ENCODE results near the gene SLC4A1AP. TPM values are rescaled to one million over a fixed set of nuclear protein-coding genes. Genes with fewer than 3 reads are reported as not detected.

Gene SLC4A1AP
- total and polyA plus RNA-seq, 2 donors (not counting 1 experiment from before 2014, with no cell fraction given) = 8.9 to 23.1 TPM

GRCh38 chr2:27621524-27621923 is 42.2 kb upstream of the SLC4A1AP start:
- Mint-ChIP-seq H3K27ac (no peak overlapping the region), H3K4me1 (peaks cover 1% of the 10 kb centered on the region), H3K4me3 (no peak overlapping the region), H3K27me3 (no peaks in the 10 kb centered on the region), H3K9me3 (ENCODE audit: insufficient read depth) (no peaks in the 10 kb centered on the region)
- H4K20me1 ChIP-seq (ENCODE audit: control insufficient read depth, insufficient read depth, low read length, poor library complexity, severe bottlenecking) = no peaks in the 10 kb centered on the region
- no peak overlapping the region for H3K4me3 ChIP-seq (ENCODE audit: control extremely low read depth in 1 of 5, extremely low read depth in 1 of 5, insufficient read depth in 1 of 5, low read depth in 2 of 5, low read length in 4 of 5)
- no CpG with 5 or more reads among the region's 1 CpG for WGBS (ENCODE audit: insufficient coverage)
- no peaks in the 10 kb centered on the region for H3K9me3 ChIP-seq (ENCODE audit: control extremely low read depth in 1 of 3, control insufficient read depth in 2 of 3, insufficient read depth in 1 of 3, low read length in 2 of 3)
- no peak for ATAC-seq (ENCODE audit: low read depth)
- no peaks in the 10 kb centered on the region for H3K4me1 ChIP-seq (ENCODE audit: control insufficient read depth in 2 of 2, insufficient read depth in 2 of 2, low read length in 2 of 2)
- TF ChIP-seq EZH2 (IDR thresholded peaks at IDR 0.05; ENCODE audit: borderline replicate concordance, insufficient read depth, low read depth, low read length, poor library complexity, severe bottlenecking) = no peak
- no peak for TF ChIP-seq CTCF (IDR thresholded peaks at IDR 0.05)
- H3K36me3 ChIP-seq (replicated peaks in 1 of 2; ENCODE audit: control extremely low read depth in 1 of 2, control insufficient read depth in 1 of 2, extremely low read depth in 1 of 2, insufficient read depth in 2 of 2, low read length in 1 of 2) = peaks cover 3 to 56% of the 10 kb centered on the region in 2 experiments
- ChIA-PET CTCF (no interaction called here), POLR2A (no interaction called here)
- DNase-seq = no peak
- no peak overlapping the region for H3K4me2 ChIP-seq (replicated peaks; ENCODE audit: low read depth, low read length, poor library complexity, severe bottlenecking)
- no peaks in the 10 kb centered on the region for H3K79me2 ChIP-seq (ENCODE audit: control insufficient read depth, insufficient read depth, low read length)
- no peak overlapping the region for H3K9ac ChIP-seq (ENCODE audit: low read length)
- H3K27ac ChIP-seq (ENCODE audit: low read length in 2 of 2) = no peak overlapping the region
- H2AFZ ChIP-seq (ENCODE audit: insufficient read depth, low read depth, low read length, poor library complexity, severe bottlenecking) = no peak overlapping the region
- intact Hi-C loops (cut with micrococcal nuclease) = no loop called here
- H3K27me3 ChIP-seq (replicated peaks in 1 of 4; ENCODE audit: control extremely low read depth in 1 of 4, control insufficient read depth in 3 of 4, insufficient read depth in 4 of 4, low read length in 3 of 4) = no peaks in the 10 kb centered on the region

GRCh38 chr2:27622921-27623384 is 40.7 kb upstream of the SLC4A1AP start:
- no peak overlapping the region for H3K4me3 ChIP-seq (ENCODE audit: control extremely low read depth in 1 of 5, extremely low read depth in 1 of 5, insufficient read depth in 1 of 5, low read depth in 2 of 5, low read length in 4 of 5)
- H2AFZ ChIP-seq (ENCODE audit: insufficient read depth, low read depth, low read length, poor library complexity, severe bottlenecking) = no peak overlapping the region
- 83% methylated on average over 2 of the region's 3 CpGs for WGBS (ENCODE audit: insufficient coverage)
- no peaks in the 10 kb centered on the region for H3K9me3 ChIP-seq (ENCODE audit: control extremely low read depth in 1 of 3, control insufficient read depth in 2 of 3, insufficient read depth in 1 of 3, low read length in 2 of 3)
- DNase-seq (no peak), ATAC-seq (ENCODE audit: low read depth) (no peak)
- H3K4me1 ChIP-seq (ENCODE audit: control insufficient read depth in 2 of 2, insufficient read depth in 2 of 2, low read length in 2 of 2) = peaks cover 2% of the 10 kb centered on the region in 2 donors
- Mint-ChIP-seq H3K4me1 (peaks cover 12% of the 10 kb centered on the region), H3K27me3 (no peaks in the 10 kb centered on the region), H3K27ac (no peak overlapping the region), H3K9me3 (ENCODE audit: insufficient read depth) (no peaks in the 10 kb centered on the region), H3K4me3 (no peak overlapping the region)
- no peak overlapping the region for H3K27ac ChIP-seq (ENCODE audit: low read length in 2 of 2)
- no peak for TF ChIP-seq EZH2 (IDR thresholded peaks at IDR 0.05; ENCODE audit: borderline replicate concordance, insufficient read depth, low read depth, low read length, poor library complexity, severe bottlenecking)
- TF ChIP-seq CTCF (IDR thresholded peaks at IDR 0.05) = no peak
- H3K4me2 ChIP-seq (replicated peaks; ENCODE audit: low read depth, low read length, poor library complexity, severe bottlenecking) = no peak overlapping the region
- CTCF ChIA-PET = no interaction called here
- H4K20me1 ChIP-seq (ENCODE audit: control insufficient read depth, insufficient read depth, low read length, poor library complexity, severe bottlenecking) = no peaks in the 10 kb centered on the region
- POLR2A ChIA-PET = no interaction called here
- no peaks in the 10 kb centered on the region for H3K79me2 ChIP-seq (ENCODE audit: control insufficient read depth, insufficient read depth, low read length)
- H3K27me3 ChIP-seq (replicated peaks in 1 of 4; ENCODE audit: control extremely low read depth in 1 of 4, control insufficient read depth in 3 of 4, insufficient read depth in 4 of 4, low read length in 3 of 4) = no peaks in the 10 kb centered on the region
- H3K9ac ChIP-seq (ENCODE audit: low read length) = no peak overlapping the region
- intact Hi-C loops (cut with micrococcal nuclease) = no loop called here
- peaks cover 0 to 44% of the 10 kb centered on the region in 2 experiments for H3K36me3 ChIP-seq (replicated peaks in 1 of 2; ENCODE audit: control extremely low read depth in 1 of 2, control insufficient read depth in 1 of 2, extremely low read depth in 1 of 2, insufficient read depth in 2 of 2, low read length in 1 of 2)
